HG02588 (cell line): Measurements from ENCODE around the gene PLXNA4.

Experiments
- ATAC-seq: cut with Tn5 transposase; IDR thresholded peaks from one replicate; pipeline ENCODE4 v1.9.1; 2021; ENCODE audit warnings: mild to moderate bottlenecking, moderate library complexity; ENCODE audit not compliant: unreplicated experiment

PLXNA4 gene

GRCh38 chr7:132564849-132565248, 11.4 kb downstream of the PLXNA4 start:
- ATAC-seq: no peak

- no peak for ATAC-seq
These were observed 12.2 kb downstream of the PLXNA4 start for GRCh38 chr7:132564090-132564489.

GRCh38 chr7:132562690-132563089, 13.6 kb downstream of the PLXNA4 start:
- no peak for ATAC-seq

- ATAC-seq: no peak
These were observed 14.5 kb downstream of the PLXNA4 start for GRCh38 chr7:132561763-132562162.

- ATAC-seq: no peak
These were observed 15.3 kb downstream of the PLXNA4 start for GRCh38 chr7:132560825-132561529.

- no peak for ATAC-seq
These were observed 16.2 kb downstream of the PLXNA4 start for GRCh38 chr7:132560105-132560504.

- no peak for ATAC-seq
These were observed 17.5 kb downstream of the PLXNA4 start for GRCh38 chr7:132558815-132559214.

- no peak for ATAC-seq
These were observed 18.7 kb downstream of the PLXNA4 start for GRCh38 chr7:132557489-132558044.

- ATAC-seq: no peak
These were observed 21.8 kb downstream of the PLXNA4 start for GRCh38 chr7:132554446-132554845.

GRCh38 chr7:132553031-132553430, 23.2 kb downstream of the PLXNA4 start:
- ATAC-seq: no peak

GRCh38 chr7:132551886-132552285, 24.4 kb downstream of the PLXNA4 start:
- ATAC-seq: no peak

- ATAC-seq: no peak
These were observed 24.8 kb downstream of the PLXNA4 start for GRCh38 chr7:132551439-132551838.

- ATAC-seq: no peak
These were observed 27.7 kb downstream of the PLXNA4 start for GRCh38 chr7:132548489-132549078.

- ATAC-seq: no peak
These were observed 28.4 kb downstream of the PLXNA4 start for GRCh38 chr7:132547821-132548220.

GRCh38 chr7:132546366-132547127, 29.7 kb downstream of the PLXNA4 start:
- no peak for ATAC-seq

- ATAC-seq: no peak
These were observed 30.5 kb downstream of the PLXNA4 start for GRCh38 chr7:132545756-132546155.

GRCh38 chr7:132544999-132545398, 31.3 kb downstream of the PLXNA4 start:
- no peak for ATAC-seq

GRCh38 chr7:132544025-132544424, 32.2 kb downstream of the PLXNA4 start:
- no peak for ATAC-seq

- no peak for ATAC-seq
These were observed 33.4 kb downstream of the PLXNA4 start for GRCh38 chr7:132542895-132543294.

- ATAC-seq: no peak
These were observed 34.6 kb downstream of the PLXNA4 start for GRCh38 chr7:132541656-132542055.

GRCh38 chr7:132537456-132538145, 38.7 kb downstream of the PLXNA4 start:
- ATAC-seq: no peak
